ENCODE data around the gene PDE8B.

GRCh38 chr5:77437194-77437593 is 226.7 kb downstream of the PDE8B start:
- TF ChIP-seq POLR2A (IDR thresholded peaks at IDR 0.05) (no peak), CTCF (IDR thresholded peaks at IDR 0.05) (no peak)

Data from esophagus squamous epithelium (tissue), 4 donors.